ENCODE results near the gene COQ5. TPM values are rescaled to one million over a fixed set of nuclear protein-coding genes. Genes with fewer than 3 reads are reported as not detected.

The COQ5 gene
- total and polyA plus RNA-seq, 2 donors: 25.0 to 26.8 TPM

- H3K4me1 ChIP-seq (ENCODE audit: insufficient read depth): no peaks in the 10 kb centered on the region
- no peaks in the 10 kb centered on the region for H3K36me3 ChIP-seq (ENCODE audit: insufficient read depth)
- no peak overlapping the region for H3K4me3 ChIP-seq (ENCODE audit: low read depth, low read length)
- no peak overlapping the region for H3K27ac ChIP-seq (ENCODE audit: low read depth)
- WGBS: 93% methylated on average over 7 of the region's 7 CpGs
- no peak for DNase-seq (ENCODE audit: extremely low spot score)
Observed at GRCh38 chr12:120485961-120486881, 42.7 kb downstream of the COQ5 start.

- H3K4me1 ChIP-seq (ENCODE audit: insufficient read depth): no peaks in the 10 kb centered on the region
- DNase-seq (ENCODE audit: extremely low spot score): no peak
- WGBS: 97% methylated on average over 1 of the region's 1 CpG
- no peak overlapping the region for H3K4me3 ChIP-seq (ENCODE audit: low read depth, low read length)
- H3K36me3 ChIP-seq (ENCODE audit: insufficient read depth): no peaks in the 10 kb centered on the region
- H3K27ac ChIP-seq (ENCODE audit: low read depth): no peak overlapping the region
Observed at GRCh38 chr12:120483621-120484020, 45.3 kb downstream of the COQ5 start.

- H3K4me3 ChIP-seq (ENCODE audit: low read depth, low read length): no peak overlapping the region
- 94% methylated on average over 9 of the region's 9 CpGs for WGBS
- no peak for DNase-seq (ENCODE audit: extremely low spot score)
- no peak overlapping the region for H3K27ac ChIP-seq (ENCODE audit: low read depth)
- H3K4me1 ChIP-seq (ENCODE audit: insufficient read depth): no peaks in the 10 kb centered on the region
- no peaks in the 10 kb centered on the region for H3K36me3 ChIP-seq (ENCODE audit: insufficient read depth)
Observed at GRCh38 chr12:120481022-120481767, 47.8 kb downstream of the COQ5 start.

- H3K36me3 ChIP-seq (ENCODE audit: insufficient read depth): no peaks in the 10 kb centered on the region
- no peak overlapping the region for H3K27ac ChIP-seq (ENCODE audit: low read depth)
- no peak for DNase-seq (ENCODE audit: extremely low spot score)
- WGBS: 74% methylated on average over 1 of the region's 1 CpG
- no peaks in the 10 kb centered on the region for H3K4me1 ChIP-seq (ENCODE audit: insufficient read depth)
- H3K4me3 ChIP-seq (ENCODE audit: low read depth, low read length): no peak overlapping the region
Observed at GRCh38 chr12:120480211-120480610, 48.7 kb downstream of the COQ5 start.

GRCh38 chr12:120479458-120479857 is 49.5 kb downstream of the COQ5 start:
- 96% methylated on average over 1 of the region's 1 CpG for whole genome bisulfite sequencing

GRCh38 chr12:120475643-120476042 is 53.3 kb downstream of the COQ5 start:
- Histone ChIP-seq H3K36me3 (ENCODE audit: insufficient read depth) (no peaks in the 10 kb centered on the region), H3K4me1 (ENCODE audit: insufficient read depth) (no peaks in the 10 kb centered on the region), H3K4me3 (ENCODE audit: low read depth, low read length) (no peak overlapping the region), H3K27ac (ENCODE audit: low read depth) (no peak overlapping the region)
- 97% methylated on average over 1 of the region's 1 CpG for WGBS
- DNase-seq (ENCODE audit: extremely low spot score): no peak

More at GRCh38 chr12:120479458-120479857, 49.5 kb downstream of the COQ5 start:
- DNase-seq (ENCODE audit: extremely low spot score): no peak
- H3K27ac ChIP-seq (ENCODE audit: low read depth): no peak overlapping the region
- H3K36me3 ChIP-seq (ENCODE audit: insufficient read depth): no peaks in the 10 kb centered on the region
- no peaks in the 10 kb centered on the region for H3K4me1 ChIP-seq (ENCODE audit: insufficient read depth)
- H3K4me3 ChIP-seq (ENCODE audit: low read depth, low read length): no peak overlapping the region

GRCh38 chr12:120474616-120474960 is 54.4 kb downstream of the COQ5 start:
- 41% methylated on average over 2 of the region's 2 CpGs for WGBS
- Histone ChIP-seq H3K36me3 (ENCODE audit: insufficient read depth) (no peaks in the 10 kb centered on the region), H3K27ac (ENCODE audit: low read depth) (no peak overlapping the region), H3K4me1 (ENCODE audit: insufficient read depth) (no peaks in the 10 kb centered on the region), H3K4me3 (ENCODE audit: low read depth, low read length) (no peak overlapping the region)
- no peak for DNase-seq (ENCODE audit: extremely low spot score)

GRCh38 chr12:120473807-120474615 is 54.9 kb downstream of the COQ5 start:
- Histone ChIP-seq H3K4me3 (ENCODE audit: low read depth, low read length) (no peak overlapping the region), H3K27ac (ENCODE audit: low read depth) (no peak overlapping the region), H3K36me3 (ENCODE audit: insufficient read depth) (no peaks in the 10 kb centered on the region), H3K4me1 (ENCODE audit: insufficient read depth) (no peaks in the 10 kb centered on the region)
- 89% methylated on average over 6 of the region's 6 CpGs for WGBS
- no peak for DNase-seq (ENCODE audit: extremely low spot score)

- Histone ChIP-seq H3K4me3 (ENCODE audit: low read depth, low read length) (no peak overlapping the region), H3K36me3 (ENCODE audit: insufficient read depth) (no peaks in the 10 kb centered on the region), H3K27ac (ENCODE audit: low read depth) (no peak overlapping the region), H3K4me1 (ENCODE audit: insufficient read depth) (no peaks in the 10 kb centered on the region)
- DNase-seq (ENCODE audit: extremely low spot score): no peak
Observed at GRCh38 chr12:120472521-120472920, 56.4 kb downstream of the COQ5 start.

- Histone ChIP-seq H3K27ac (ENCODE audit: low read depth) (peak overlapping the region; percentile 82), H3K36me3 (ENCODE audit: insufficient read depth) (no peaks in the 10 kb centered on the region), H3K4me3 (ENCODE audit: low read depth, low read length) (peak overlapping the region; percentile 91), H3K4me1 (ENCODE audit: insufficient read depth) (no peaks in the 10 kb centered on the region)
- DNase-seq (ENCODE audit: extremely low spot score): no peak
- WGBS: 66% methylated on average over 26 of the region's 26 CpGs
Observed at GRCh38 chr12:120470150-120470784, 58.7 kb downstream of the COQ5 start.

GRCh38 chr12:120469450-120470149 is 59.4 kb downstream of the COQ5 start, which contains the start of gene SRSF9:
Gene SRSF9, minus strand, starts transcription at chr12:120469748. Its CDS starts 139 bp downstream, at chr12:120469609.
- under 1% methylated on average over 88 of the region's 88 CpGs for WGBS
- H3K4me1 ChIP-seq (ENCODE audit: insufficient read depth): no peaks in the 10 kb centered on the region

GRCh38 chr12:120468821-120469449 is 60.0 kb downstream of the COQ5 start:
- peak overlapping the region; percentile 95 for H3K27ac ChIP-seq (ENCODE audit: low read depth)
- DNase-seq (ENCODE audit: extremely low spot score): no peak
- H3K4me1 ChIP-seq (ENCODE audit: insufficient read depth): no peaks in the 10 kb centered on the region
- H3K4me3 ChIP-seq (ENCODE audit: low read depth, low read length): peak overlapping the region; percentile 91
- under 1% methylated on average over 57 of the region's 57 CpGs for WGBS
- H3K36me3 ChIP-seq (ENCODE audit: insufficient read depth): no peaks in the 10 kb centered on the region

More at GRCh38 chr12:120469450-120470149, 59.4 kb downstream of the COQ5 start, which contains the start of gene SRSF9:
- Histone ChIP-seq H3K27ac (ENCODE audit: low read depth) (peak within 1 kb of the TSS; percentile 95), H3K36me3 (ENCODE audit: insufficient read depth) (no peaks in the 10 kb centered on the region), H3K4me3 (ENCODE audit: low read depth, low read length) (peak within 1 kb of the TSS; percentile 91)
- DNase-seq (ENCODE audit: extremely low spot score): peak; percentile 87

Data from urinary bladder (tissue), 4 donors.